Activated B cell treated with CpG ODN at 0.5 μM for 24 hours (primary cell): Measurements from ENCODE around the gene CD22. TPM values are rescaled to one million over a fixed set of nuclear protein-coding genes. Genes with fewer than 3 reads are reported as not detected.

Experiments used
- ATAC-seq: fragments of 200-7000 bp; cut with Tn5 transposase; one replicate; pipeline ENCODE4 v1.10.0; 2021; ENCODE audit warnings: low read depth, mild to moderate bottlenecking, moderate library complexity
- CTCF ChIA-PET: fragments of 350-600 bp; sonication (Branson Sonifier 250); formaldehyde crosslinking; loops from one replicate; lab custom pipeline; 2021; ENCODE audit warnings: antibody characterized with exemption; lab: Charles Lee
- POLR2A ChIA-PET: fragments of 350-600 bp; sonication (Branson Sonifier 250); formaldehyde crosslinking; loops from one replicate; lab custom pipeline; 2021; ENCODE audit warnings: antibody characterized with exemption; lab: Charles Lee
- DNase-seq: peaks from one replicate; pipeline ENCODE4 v3.0.0; 2022
- H3K27ac Mint-ChIP-seq: one replicate; pipeline ENCODE4 v1.8.0; 2020; ENCODE audit warnings: mixed read lengths
- H3K27me3 Mint-ChIP-seq: one replicate; pipeline ENCODE4 v1.8.0; 2021; ENCODE audit warnings: mixed read lengths
- H3K36me3 Mint-ChIP-seq: one replicate; pipeline ENCODE4 v1.8.0; 2021; ENCODE audit warnings: low read depth, mixed read lengths
- H3K4me1 Mint-ChIP-seq: one replicate; pipeline ENCODE4 v1.8.0; 2021; ENCODE audit warnings: mixed read lengths
- H3K4me3 Mint-ChIP-seq: one replicate; pipeline ENCODE4 v1.8.0; 2020; ENCODE audit warnings: mild to moderate bottlenecking, mixed read lengths
- H3K9me3 Mint-ChIP-seq: one replicate; pipeline ENCODE4 v1.8.0; 2020; ENCODE audit warnings: mixed read lengths
- intact Hi-C: fragments of 100-400 bp; cut with micrococcal nuclease; formaldehyde crosslinking; loops from one replicate; pipeline ENCODE4 v1.15.1; 2024
- total RNA-seq: library from RNA; stranded (reverse); gene quantifications from 2 replicates; pipeline ENCODE4 v1.2.3, GENCODE V29; 2022
- TF ChIP-seq, protein P1 (sequence below): fragments of 200-600 bp; IDR thresholded peaks from one replicate; pipeline ENCODE4 v1.8.0; 2022; ENCODE audit warnings: antibody characterized with exemption, mild to moderate bottlenecking

CD22 gene
- total RNA-seq, 1 donor from 2014 or later, result 1,096 TPM

- DNase-seq (no peak), ATAC-seq (no peak)
- no peaks in the 10 kb centered on the region for H3K27me3 Mint-ChIP-seq
- H3K4me3 Mint-ChIP-seq, result no peak overlapping the region
- no peaks in the 10 kb centered on the region for H3K36me3 Mint-ChIP-seq
- H3K27ac Mint-ChIP-seq, result no peak overlapping the region
- no peaks in the 10 kb centered on the region for H3K9me3 Mint-ChIP-seq
- H3K4me1 Mint-ChIP-seq, result peaks cover 70% of the 10 kb centered on the region
- intact Hi-C loops, result no loop called here
- CTCF ChIA-PET, result interaction anchor here (1.2 kb wide), 1 partner anchor 182 kb away, joined by 4 read pairs; no protein-coding TSS in a partner anchor
- POLR2A ChIA-PET, result interaction anchor here (0.7 to 1.3 kb wide), 7 partner anchors 9 to 149 kb away, joined by 3 to 7 read pairs (median 3); partner anchors contain the start of genes CD22 and FFAR1
- TF ChIP-seq, protein P1, sequence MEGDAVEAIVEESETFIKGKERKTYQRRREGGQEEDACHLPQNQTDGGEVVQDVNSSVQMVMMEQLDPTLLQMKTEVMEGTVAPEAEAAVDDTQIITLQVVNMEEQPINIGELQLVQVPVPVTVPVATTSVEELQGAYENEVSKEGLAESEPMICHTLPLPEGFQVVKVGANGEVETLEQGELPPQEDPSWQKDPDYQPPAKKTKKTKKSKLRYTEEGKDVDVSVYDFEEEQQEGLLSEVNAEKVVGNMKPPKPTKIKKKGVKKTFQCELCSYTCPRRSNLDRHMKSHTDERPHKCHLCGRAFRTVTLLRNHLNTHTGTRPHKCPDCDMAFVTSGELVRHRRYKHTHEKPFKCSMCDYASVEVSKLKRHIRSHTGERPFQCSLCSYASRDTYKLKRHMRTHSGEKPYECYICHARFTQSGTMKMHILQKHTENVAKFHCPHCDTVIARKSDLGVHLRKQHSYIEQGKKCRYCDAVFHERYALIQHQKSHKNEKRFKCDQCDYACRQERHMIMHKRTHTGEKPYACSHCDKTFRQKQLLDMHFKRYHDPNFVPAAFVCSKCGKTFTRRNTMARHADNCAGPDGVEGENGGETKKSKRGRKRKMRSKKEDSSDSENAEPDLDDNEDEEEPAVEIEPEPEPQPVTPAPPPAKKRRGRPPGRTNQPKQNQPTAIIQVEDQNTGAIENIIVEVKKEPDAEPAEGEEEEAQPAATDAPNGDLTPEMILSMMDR, result no peak
Observed at GRCh38 chr19:35313587-35313986, 15.4 kb upstream of the CD22 start.

- no peak overlapping the region for H3K4me3 Mint-ChIP-seq
- CTCF ChIA-PET, result interaction anchor here (1.2 kb wide), 2 partner anchors 19 to 181 kb away, joined by 3 to 4 read pairs; no protein-coding TSS in a partner anchor
Observed at GRCh38 chr19:35314031-35314430, 15.0 kb upstream of the CD22 start.

DNA sequence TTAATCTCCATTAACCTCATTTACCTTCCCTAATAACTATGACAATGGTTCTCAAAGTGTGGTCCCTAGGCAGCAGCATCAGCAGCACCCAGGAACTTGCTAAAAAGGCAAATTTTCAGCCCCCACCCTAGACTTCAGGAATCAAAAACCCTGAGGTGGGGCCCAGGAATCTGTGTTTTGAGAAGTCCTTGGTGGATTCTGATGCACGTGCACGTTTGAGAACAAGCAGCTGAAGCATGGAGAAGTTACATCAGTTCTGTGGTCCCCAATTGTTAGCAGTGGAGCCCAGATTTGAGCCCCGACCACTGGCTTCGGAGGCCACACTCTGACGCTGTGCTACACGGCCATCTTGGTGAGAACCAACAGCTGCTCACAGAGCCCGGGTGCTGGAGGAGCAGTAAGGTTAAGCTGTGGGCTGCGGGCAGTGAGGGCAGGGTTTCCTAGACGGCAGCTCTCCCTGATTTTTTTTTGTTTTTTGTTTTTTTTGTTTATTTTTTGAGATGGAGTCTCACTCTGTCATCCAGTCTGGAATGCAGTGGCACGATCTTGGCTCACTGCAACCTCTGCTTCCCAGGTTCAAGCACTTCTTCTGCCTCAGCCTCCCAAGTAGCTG lies 14.0 kb upstream of the CD22 start:
- ChIA-PET CTCF (interaction anchor here (0.7 to 1.2 kb wide), 5 partner anchors 8 to 180 kb away, joined by 3 to 4 read pairs (median 3); no protein-coding TSS in a partner anchor), POLR2A (interaction anchor here (0.6 to 11.0 kb wide), 3 partner anchors 17 to 287 kb away, joined by 4 to 304 read pairs (median 124); partner anchors contain the start of genes CD22 and FFAR1)
- Mint-ChIP-seq H3K4me3 (no peak overlapping the region), H3K27ac (peak overlapping the region; percentile 50), H3K4me1 (peaks cover 73% of the 10 kb centered on the region), H3K9me3 (no peaks in the 10 kb centered on the region), H3K27me3 (no peaks in the 10 kb centered on the region), H3K36me3 (no peaks in the 10 kb centered on the region)
- intact Hi-C loops, result no loop called here
- no peak for DNase-seq
- TF ChIP-seq, protein P1, result no peak
- ATAC-seq, result no peak

More at GRCh38 chr19:35314031-35314430, 15.0 kb upstream of the CD22 start:
- H3K9me3 Mint-ChIP-seq, result no peaks in the 10 kb centered on the region
- POLR2A ChIA-PET, result interaction anchor here (0.6 to 1.3 kb wide), 8 partner anchors 9 to 286 kb away, joined by 3 to 7 read pairs (median 4); partner anchors contain the start of genes CD22 and FFAR1
- no peaks in the 10 kb centered on the region for H3K27me3 Mint-ChIP-seq
- TF ChIP-seq, protein P1, result no peak
- H3K4me1 Mint-ChIP-seq, result peaks cover 70% of the 10 kb centered on the region
- no peak for ATAC-seq
- DNase-seq, result no peak
- intact Hi-C loops, result no loop called here
- no peaks in the 10 kb centered on the region for H3K36me3 Mint-ChIP-seq
- peak overlapping the region; percentile 50 for H3K27ac Mint-ChIP-seq

DNA sequence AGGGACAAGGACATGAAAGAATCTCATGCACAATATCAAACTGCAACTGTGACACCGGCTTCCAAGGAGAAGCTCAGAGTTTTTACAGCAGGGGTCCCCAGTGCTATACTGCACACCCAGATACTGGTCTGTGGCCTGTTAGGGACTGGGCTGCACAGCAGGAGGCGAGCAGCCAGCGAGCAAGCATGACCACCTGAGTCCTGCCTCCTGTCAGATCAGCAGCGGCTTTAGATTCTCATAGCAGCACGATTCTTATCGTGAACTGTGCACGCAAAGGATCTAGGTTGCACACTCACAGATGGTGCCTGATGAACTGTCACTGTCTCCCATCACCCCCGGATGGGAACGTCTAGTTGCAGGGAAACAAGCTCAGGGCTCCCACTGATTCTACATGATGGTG lies 13.1 kb upstream of the CD22 start:
- intact Hi-C loops, result no loop called here
- ChIA-PET POLR2A (interaction anchor here (1.0 to 11.0 kb wide), 3 partner anchors 16 to 41 kb away, joined by 3 to 304 read pairs (median 124); partner anchors contain the start of genes CD22 and FFAR1), CTCF (interaction anchor here (0.7 to 1.8 kb wide), 5 partner anchors 9 to 179 kb away, joined by 3 to 4 read pairs (median 4); no protein-coding TSS in a partner anchor)
- no peak overlapping the region for H3K27ac Mint-ChIP-seq
- no peak for ATAC-seq
- no peaks in the 10 kb centered on the region for H3K27me3 Mint-ChIP-seq
- no peak for DNase-seq
- no peaks in the 10 kb centered on the region for H3K9me3 Mint-ChIP-seq
- H3K4me1 Mint-ChIP-seq, result peaks cover 76% of the 10 kb centered on the region
- no peaks in the 10 kb centered on the region for H3K36me3 Mint-ChIP-seq
- TF ChIP-seq, protein P1, result no peak
- H3K4me3 Mint-ChIP-seq, result peak overlapping the region; percentile 2

- TF ChIP-seq, protein P1, result no peak
- Mint-ChIP-seq H3K27me3 (no peaks in the 10 kb centered on the region), H3K27ac (peak overlapping the region; percentile 96), H3K4me1 (peaks cover 82% of the 10 kb centered on the region), H3K9me3 (no peaks in the 10 kb centered on the region), H3K4me3 (peak overlapping the region; percentile 51), H3K36me3 (no peaks in the 10 kb centered on the region)
- peak; percentile 19 for ATAC-seq
- DNase-seq, result no peak
- ChIA-PET CTCF (interaction anchor here (1.2 to 1.8 kb wide), 2 partner anchors 17 to 179 kb away, joined by 3 to 4 read pairs; no protein-coding TSS in a partner anchor), POLR2A (interaction anchor here (0.9 to 11.0 kb wide), 6 partner anchors 10 to 146 kb away, joined by 3 to 304 read pairs (median 5); partner anchors contain the start of genes CD22 and FFAR1)
- intact Hi-C loops, result no loop called here
Observed at GRCh38 chr19:35316560-35316959, 12.4 kb upstream of the CD22 start.
